Measurements from ENCODE around the gene ABCA12. TPM values are rescaled to one million over a fixed set of nuclear protein-coding genes. Genes with fewer than 3 reads are reported as not detected.

The ABCA12 gene
- total and polyA plus RNA-seq, 2 of the 8 experiments (the other 6 are each of a cell fraction or from before 2014, with no cell fraction given), result not detected

GRCh38 chr2:215032153-215032552 is 106.3 kb downstream of the ABCA12 start:
- POLR2A ChIA-PET (ENCODE audit: partially characterized antibody), result no interaction called here
- H3K79me1 ChIP-seq (ENCODE audit: low read depth, low read length), result no peaks in the 10 kb centered on the region
- H3K79me2 ChIP-seq (ENCODE audit: control insufficient read depth in 1 of 2, insufficient read depth in 2 of 2, low read length in 2 of 2), result no peaks in the 10 kb centered on the region
- no peak overlapping the region for H4K5ac ChIP-seq (ENCODE audit: insufficient read length, low read depth, low read length)
- CTCF ChIA-PET (ENCODE audit: partially characterized antibody), result no interaction called here
- H2AFZ ChIP-seq (ENCODE audit: low read length), result no peak overlapping the region
- 91% methylated on average over 2 of the region's 2 CpGs; no CpG with 5 or more reads in 1 of the 2 experiments for WGBS, 2 experiments (ENCODE audit: extremely low coverage in 1 of 2, insufficient coverage in 1 of 2, insufficient read length in 1 of 2, insufficient replicate concordance in 2 of 2, low coverage in 1 of 2, low lambda C conversion rate in 2 of 2, missing lambda C conversion rate in 1 of 2)
- no peak overlapping the region for H4K91ac ChIP-seq (replicated peaks; ENCODE audit: insufficient read length, low read length)
- no peaks in the 10 kb centered on the region for H4K20me1 ChIP-seq (replicated peaks in 1 of 2; ENCODE audit: control insufficient read depth in 1 of 2, insufficient read depth in 2 of 2, low read length in 2 of 2)
- H3K4me2 ChIP-seq (ENCODE audit: insufficient read depth in 1 of 2, low read depth in 2 of 2, low read length in 2 of 2), result no peak overlapping the region
- H3K4me1 ChIP-seq (replicated peaks in 1 of 4; ENCODE audit: control insufficient read depth in 3 of 4, insufficient read depth in 4 of 4, low read length in 3 of 4), result no peaks in the 10 kb centered on the region
- H3K9ac ChIP-seq (replicated peaks in 1 of 4; ENCODE audit: extremely low read depth in 1 of 4, low read depth in 3 of 4, low read length in 3 of 4), result no peak overlapping the region
- H3K14ac ChIP-seq (ENCODE audit: insufficient read length), result no peak overlapping the region
- no peak overlapping the region for H3K23ac ChIP-seq (ENCODE audit: insufficient read length)
- no peaks in the 10 kb centered on the region for H3K27me3 ChIP-seq (replicated peaks in 1 of 4; ENCODE audit: control insufficient read depth in 3 of 4, extremely low read depth in 1 of 4, insufficient read depth in 3 of 4, low read length in 3 of 4)
- no peak overlapping the region for H3K4ac ChIP-seq (replicated peaks; ENCODE audit: insufficient read length, low read depth, low read length)
- no peak overlapping the region for H3K27ac ChIP-seq (ENCODE audit: low read depth, low read length)
- no peak overlapping the region for H2AK5ac ChIP-seq (ENCODE audit: low read depth, low read length)
- H3K56ac ChIP-seq (replicated peaks; ENCODE audit: insufficient read length, low read depth, low read length), result no peak overlapping the region
- H3K23me2 ChIP-seq (ENCODE audit: low read depth, low read length), result no peaks in the 10 kb centered on the region
- no peak for FAIRE-seq
- H3K9me3 ChIP-seq (ENCODE audit: insufficient read depth in 2 of 2, low read depth in 1 of 2, low read length in 1 of 2), result no peaks in the 10 kb centered on the region
- TF ChIP-seq FOSL1 (IDR thresholded peaks at IDR 0.05; ENCODE audit: insufficient read depth, low read depth, low read length), result no peak
- TF ChIP-seq RXRA (IDR thresholded peaks at IDR 0.05; ENCODE audit: insufficient read depth, low read depth, low read length), result no peak
- no peak for TF ChIP-seq CHD1 (IDR thresholded peaks at IDR 0.05; ENCODE audit: low read depth, low read length)
- TF ChIP-seq JUND (IDR thresholded peaks at IDR 0.05; ENCODE audit: low read length), result no peak
- no peak for TF ChIP-seq CEBPB (IDR thresholded peaks at IDR 0.05; ENCODE audit: low read depth, low read length)
- TF ChIP-seq SP1 (IDR thresholded peaks at IDR 0.05; ENCODE audit: low read depth, low read length), result no peak
- no peak for TF ChIP-seq ATF2 (IDR thresholded peaks at IDR 0.05; ENCODE audit: low read length)
- no peak for TF ChIP-seq EP300 (IDR thresholded peaks at IDR 0.05; ENCODE audit: borderline replicate concordance in 1 of 2, low read depth in 2 of 2, low read length in 2 of 2)
- TF ChIP-seq ATF3 (IDR thresholded peaks at IDR 0.05; ENCODE audit: insufficient read depth, low read depth, low read length), result no peak
- no peak for TF ChIP-seq SIX5 (IDR thresholded peaks at IDR 0.05; ENCODE audit: low read depth, low read length)
- TF ChIP-seq SP2 (IDR thresholded peaks at IDR 0.05; ENCODE audit: low read length), result no peak
- TF ChIP-seq MAX (IDR thresholded peaks at IDR 0.05), result no peak
- H3K18ac ChIP-seq (ENCODE audit: extremely low read depth, low read length), result no peak overlapping the region
- H3K36me3 ChIP-seq (ENCODE audit: control insufficient read depth in 2 of 4, insufficient read depth in 4 of 4, low read length in 3 of 4), result no peaks in the 10 kb centered on the region
- no peak overlapping the region for H2BK15ac ChIP-seq (ENCODE audit: low read length)
- no peak overlapping the region for H2BK120ac ChIP-seq (replicated peaks; ENCODE audit: low read depth, low read length)
- H2BK12ac ChIP-seq (ENCODE audit: low read depth, low read length), result no peak overlapping the region
- no peak overlapping the region for H4K8ac ChIP-seq (ENCODE audit: extremely low read depth, insufficient read depth, low read length)
- no peak overlapping the region for H2BK5ac ChIP-seq (ENCODE audit: low read depth, low read length)
- no peak for DNase-seq (ENCODE audit: low read depth in 1 of 2, low spot score in 2 of 2)
- no peak overlapping the region for H3K4me3 ChIP-seq (ENCODE audit: extremely low read depth in 1 of 4, insufficient read depth in 2 of 4, low read depth in 3 of 4, low read length in 4 of 4)
- no peak overlapping the region for H2BK20ac ChIP-seq (ENCODE audit: low read length)
